ENCODE data around the gene MMP15. TPM values are rescaled to one million over a fixed set of nuclear protein-coding genes. Genes with fewer than 3 reads are reported as not detected.

The MMP15 gene
- total RNA-seq, 2 donors from 2014 or later: 2.1 to 3.8 TPM

DNA sequence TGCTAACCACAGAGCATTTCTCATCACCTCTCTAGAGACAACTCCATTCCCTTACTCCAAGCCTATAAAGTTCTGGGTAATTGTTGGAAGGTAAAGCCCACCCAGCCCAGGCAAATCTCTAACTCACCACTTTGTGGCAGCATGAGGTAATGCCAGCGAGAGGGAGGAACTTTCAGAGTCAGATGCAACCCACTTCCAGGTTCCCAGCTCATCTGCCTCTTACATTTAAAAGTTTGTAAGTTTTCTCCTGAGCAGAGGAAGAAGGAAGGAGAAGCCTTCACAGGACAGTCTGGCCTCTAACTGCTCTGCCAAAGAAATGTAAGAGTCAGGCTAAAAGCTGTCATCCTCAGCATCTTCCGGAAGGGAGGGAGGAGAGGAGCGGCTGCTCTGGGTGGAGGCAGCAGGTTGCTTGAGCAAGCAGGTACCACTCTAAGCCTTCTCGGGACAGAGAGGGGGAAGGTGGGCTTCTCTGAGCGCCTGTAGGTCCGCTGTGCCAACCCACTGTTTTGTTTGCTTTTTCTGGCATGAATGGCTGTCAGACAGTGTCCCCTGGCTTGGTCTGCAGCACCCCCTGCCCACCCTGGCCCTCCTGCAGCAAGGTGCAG lies 26.1 kb upstream of the MMP15 start:
- H3K36me3 ChIP-seq: peaks cover 22% of the 10 kb centered on the region
- H3K27ac ChIP-seq: peak overlapping the region in 1 of 2 donors; percentile 83
- peak overlapping the region; percentile 84 for H3K4me3 ChIP-seq
- TF ChIP-seq, protein P1, sequence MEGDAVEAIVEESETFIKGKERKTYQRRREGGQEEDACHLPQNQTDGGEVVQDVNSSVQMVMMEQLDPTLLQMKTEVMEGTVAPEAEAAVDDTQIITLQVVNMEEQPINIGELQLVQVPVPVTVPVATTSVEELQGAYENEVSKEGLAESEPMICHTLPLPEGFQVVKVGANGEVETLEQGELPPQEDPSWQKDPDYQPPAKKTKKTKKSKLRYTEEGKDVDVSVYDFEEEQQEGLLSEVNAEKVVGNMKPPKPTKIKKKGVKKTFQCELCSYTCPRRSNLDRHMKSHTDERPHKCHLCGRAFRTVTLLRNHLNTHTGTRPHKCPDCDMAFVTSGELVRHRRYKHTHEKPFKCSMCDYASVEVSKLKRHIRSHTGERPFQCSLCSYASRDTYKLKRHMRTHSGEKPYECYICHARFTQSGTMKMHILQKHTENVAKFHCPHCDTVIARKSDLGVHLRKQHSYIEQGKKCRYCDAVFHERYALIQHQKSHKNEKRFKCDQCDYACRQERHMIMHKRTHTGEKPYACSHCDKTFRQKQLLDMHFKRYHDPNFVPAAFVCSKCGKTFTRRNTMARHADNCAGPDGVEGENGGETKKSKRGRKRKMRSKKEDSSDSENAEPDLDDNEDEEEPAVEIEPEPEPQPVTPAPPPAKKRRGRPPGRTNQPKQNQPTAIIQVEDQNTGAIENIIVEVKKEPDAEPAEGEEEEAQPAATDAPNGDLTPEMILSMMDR (IDR thresholded peaks at IDR 0.05): no peak
- no peaks in the 10 kb centered on the region for H3K27me3 ChIP-seq (replicated peaks; ENCODE audit: insufficient read depth)
- ATAC-seq (ENCODE audit: insufficient number of reproducible peaks, low FRiP score, low read depth): no peak
- H3K9me3 ChIP-seq: no peaks in the 10 kb centered on the region
- DNase-seq (ENCODE audit: low spot score): no peak
- peaks cover 13 to 25% of the 10 kb centered on the region in 2 donors for H3K4me1 ChIP-seq (ENCODE audit: control insufficient read depth in 1 of 2, low read depth in 2 of 2)

DNA sequence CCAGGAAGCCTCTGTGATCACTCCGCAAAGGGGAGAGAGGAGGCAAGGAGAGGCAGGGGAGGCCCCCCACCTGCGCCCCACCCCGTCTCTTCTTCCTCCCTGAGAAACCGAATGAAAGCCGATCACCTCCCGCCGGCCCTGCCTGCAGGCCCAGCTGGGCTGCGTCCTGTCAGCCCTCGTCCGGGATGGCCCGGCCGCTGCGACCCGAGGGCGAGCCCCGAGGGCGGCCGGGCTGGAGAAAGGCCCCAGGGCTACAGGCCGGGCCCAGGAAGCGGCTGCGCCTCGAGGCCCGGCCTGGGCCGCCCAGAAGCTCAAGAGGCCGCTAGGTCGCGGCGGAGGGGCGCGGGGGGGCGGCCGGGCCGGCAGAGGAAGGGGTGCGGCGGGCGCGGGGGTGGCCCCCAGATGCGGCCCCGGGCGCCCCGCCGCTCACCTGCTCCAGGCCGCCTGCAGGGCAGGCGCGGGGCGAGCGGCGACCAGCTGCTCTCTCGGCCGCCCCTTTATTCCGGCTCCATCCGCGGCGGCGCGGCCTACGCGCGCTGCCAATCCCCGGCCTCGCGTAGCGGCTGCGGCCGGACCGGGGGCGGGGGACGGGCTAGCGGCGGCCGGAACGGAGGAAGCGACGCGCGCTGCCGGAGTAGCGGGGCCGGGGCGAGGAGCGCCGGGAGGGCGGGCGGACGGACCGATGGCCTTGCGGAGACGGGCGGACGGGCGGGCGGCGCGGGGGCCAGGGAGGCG lies 25.4 kb upstream of the MMP15 start, which contains the start of gene ZNF319:
TSS of gene ZNF319 (minus strand) at position 702 of the 735 bp plus-strand sequence. CDS start 2,407 bp downstream, outside the sequence.
- Histone ChIP-seq H3K4me3 (peak within 1 kb of the TSS; percentile 84), H3K9me3 (no peaks in the 10 kb centered on the region), H3K27ac (peak within 1 kb of the TSS; percentile 83 to 91), H3K4me1 (ENCODE audit: control insufficient read depth in 1 of 2, low read depth in 2 of 2) (peaks cover 18 to 31% of the 10 kb centered on the region in 2 donors), H3K27me3 (replicated peaks; ENCODE audit: insufficient read depth) (no peaks in the 10 kb centered on the region), H3K36me3 (peaks cover 22% of the 10 kb centered on the region)
- TF ChIP-seq, protein P1 (IDR thresholded peaks at IDR 0.05): no peak
- ATAC-seq (ENCODE audit: insufficient number of reproducible peaks, low FRiP score, low read depth) (peak; percentile 7), DNase-seq (ENCODE audit: low spot score) (no peak)

DNA sequence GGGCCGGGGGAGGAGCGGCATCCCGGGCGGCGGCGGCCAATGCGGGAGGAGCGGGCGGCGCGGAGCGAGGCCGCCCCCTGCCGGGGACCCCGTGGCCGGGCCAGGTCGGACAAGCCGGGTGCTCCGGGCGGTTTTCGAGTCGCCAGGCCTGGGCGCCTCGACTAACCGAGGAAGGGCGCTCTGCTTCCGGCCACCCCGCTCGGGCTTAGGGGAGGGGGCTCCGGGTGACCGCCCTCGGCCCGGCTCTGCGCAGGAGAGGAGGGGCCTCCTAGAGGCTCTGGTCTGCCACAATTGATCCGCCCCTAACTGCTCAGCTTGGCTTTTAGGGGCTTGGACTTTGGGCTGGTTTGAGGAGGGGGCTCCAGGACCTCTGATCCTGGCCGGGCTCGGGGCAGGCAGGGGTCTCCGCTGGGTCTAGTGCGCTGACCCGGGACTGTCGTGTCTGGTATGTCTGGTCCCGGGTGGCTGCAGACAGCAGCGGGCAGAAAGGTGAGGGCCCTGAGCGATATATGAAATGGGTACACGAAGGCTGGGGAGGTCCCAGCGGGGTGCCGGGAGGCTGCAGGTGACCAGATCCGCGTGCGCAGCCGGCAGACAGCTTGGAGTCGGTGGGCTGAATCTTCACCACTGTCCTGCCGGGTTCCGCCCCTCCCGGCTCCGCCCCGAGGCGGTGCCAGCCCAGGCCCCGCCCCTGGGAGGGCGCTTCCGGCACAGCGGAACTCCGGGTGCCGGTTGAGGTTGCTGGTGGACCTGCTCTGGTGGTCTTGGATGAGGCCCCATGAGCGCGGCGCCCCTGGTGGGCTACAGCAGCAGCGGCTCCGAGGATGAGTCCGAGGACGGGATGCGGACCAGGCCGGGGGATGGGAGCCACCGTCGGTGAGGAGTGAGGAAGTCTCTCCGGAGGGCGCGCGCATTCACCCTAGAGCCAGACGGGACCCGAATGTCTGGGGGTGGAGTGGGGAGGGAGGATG lies 24.6 kb upstream of the MMP15 start, which contains the start of gene USB1:
TSS of gene USB1 (plus strand) at position 702 of the 971 bp plus-strand sequence. CDS start at position 779, 77 bp downstream.
- Histone ChIP-seq H3K27ac (peak within 1 kb of the TSS; percentile 83 to 91), H3K4me3 (peak within 1 kb of the TSS; percentile 84), H3K27me3 (replicated peaks; ENCODE audit: insufficient read depth) (no peaks in the 10 kb centered on the region), H3K4me1 (ENCODE audit: control insufficient read depth in 1 of 2, low read depth in 2 of 2) (peaks cover 18 to 32% of the 10 kb centered on the region in 2 donors), H3K9me3 (no peaks in the 10 kb centered on the region), H3K36me3 (peaks cover 20% of the 10 kb centered on the region)
- DNase-seq (ENCODE audit: low spot score) (no peak), ATAC-seq (ENCODE audit: insufficient number of reproducible peaks, low FRiP score, low read depth) (peak; percentile 91)
- TF ChIP-seq, protein P1 (IDR thresholded peaks at IDR 0.05): peak; percentile 55

GRCh38 chr16:58001781-58002415 lies 23.7 kb upstream of the MMP15 start:
- TF ChIP-seq, protein P1 (IDR thresholded peaks at IDR 0.05): no peak
- ATAC-seq (ENCODE audit: insufficient number of reproducible peaks, low FRiP score, low read depth) (no peak), DNase-seq (ENCODE audit: low spot score) (no peak)
- Histone ChIP-seq H3K36me3 (peaks cover 11% of the 10 kb centered on the region), H3K4me1 (ENCODE audit: control insufficient read depth in 1 of 2, low read depth in 2 of 2) (peaks cover 18 to 32% of the 10 kb centered on the region in 2 donors), H3K27ac (peak overlapping the region; percentile 83 to 91), H3K9me3 (no peaks in the 10 kb centered on the region), H3K27me3 (replicated peaks; ENCODE audit: insufficient read depth) (no peaks in the 10 kb centered on the region), H3K4me3 (peak overlapping the region; percentile 84)

Data from thoracic aorta (tissue), 2 donors.